H1 (cell line): ENCODE data around the gene DBX1. TPM values are rescaled to one million over a fixed set of nuclear protein-coding genes. Genes with fewer than 3 reads are reported as not detected.

ENCODE experiments used
- RFX5 ChIP-seq: IDR thresholded peaks from 2 replicates; pipeline ENCODE4 v1.6.1; 2011; ENCODE audit warnings: low read depth, low read length, improper control_type of control experiment, borderline replicate concordance
- polyA plus RNA-seq, 7 experiments: library from polyadenylated mRNA; depleted of rRNA in 3 of 7; stranded (reverse) in 5 of 7; unstranded in 2 of 7; fragments of >200 nt in 5 of 7; fragments of 200-250 nt in 2 of 7; gene quantifications; 1 replicate in 5 of 7; 2 replicates in 1 of 7; 4 replicates in 1 of 7; pipeline versions ENCODE4 v1.2.1 to v1.2.3, GENCODE V29; 2011 to 2013; ENCODE audit warnings: missing spikeins in 2 of 7, mixed read lengths in 2 of 7
- total RNA-seq: library from RNA; stranded (reverse); fragmentation: NEBNext Ultra II Directional; extraction: Animal tissue kit (Norgen Biotek cat#: 25700); gene quantifications from 2 replicates; pipeline ENCODE4 v1.2.1, GENCODE V29; 2021
- TF ChIP-seq, protein P1 (sequence below): fragments of 300-600 bp; sonication (generic); IDR thresholded peaks from 2 replicates; pipeline ENCODE4 v1.7.1; 2012; ENCODE audit warnings: low read length, moderate library complexity, mild to moderate bottlenecking, inconsistent platforms; ENCODE audit not compliant: insufficient replicate concordance

DBX1 gene
- total and polyA plus RNA-seq, 2 of the 8 experiments (the other 6 are each of a cell fraction or from before 2014, with no cell fraction given) = not detected

- TF ChIP-seq, protein P1, sequence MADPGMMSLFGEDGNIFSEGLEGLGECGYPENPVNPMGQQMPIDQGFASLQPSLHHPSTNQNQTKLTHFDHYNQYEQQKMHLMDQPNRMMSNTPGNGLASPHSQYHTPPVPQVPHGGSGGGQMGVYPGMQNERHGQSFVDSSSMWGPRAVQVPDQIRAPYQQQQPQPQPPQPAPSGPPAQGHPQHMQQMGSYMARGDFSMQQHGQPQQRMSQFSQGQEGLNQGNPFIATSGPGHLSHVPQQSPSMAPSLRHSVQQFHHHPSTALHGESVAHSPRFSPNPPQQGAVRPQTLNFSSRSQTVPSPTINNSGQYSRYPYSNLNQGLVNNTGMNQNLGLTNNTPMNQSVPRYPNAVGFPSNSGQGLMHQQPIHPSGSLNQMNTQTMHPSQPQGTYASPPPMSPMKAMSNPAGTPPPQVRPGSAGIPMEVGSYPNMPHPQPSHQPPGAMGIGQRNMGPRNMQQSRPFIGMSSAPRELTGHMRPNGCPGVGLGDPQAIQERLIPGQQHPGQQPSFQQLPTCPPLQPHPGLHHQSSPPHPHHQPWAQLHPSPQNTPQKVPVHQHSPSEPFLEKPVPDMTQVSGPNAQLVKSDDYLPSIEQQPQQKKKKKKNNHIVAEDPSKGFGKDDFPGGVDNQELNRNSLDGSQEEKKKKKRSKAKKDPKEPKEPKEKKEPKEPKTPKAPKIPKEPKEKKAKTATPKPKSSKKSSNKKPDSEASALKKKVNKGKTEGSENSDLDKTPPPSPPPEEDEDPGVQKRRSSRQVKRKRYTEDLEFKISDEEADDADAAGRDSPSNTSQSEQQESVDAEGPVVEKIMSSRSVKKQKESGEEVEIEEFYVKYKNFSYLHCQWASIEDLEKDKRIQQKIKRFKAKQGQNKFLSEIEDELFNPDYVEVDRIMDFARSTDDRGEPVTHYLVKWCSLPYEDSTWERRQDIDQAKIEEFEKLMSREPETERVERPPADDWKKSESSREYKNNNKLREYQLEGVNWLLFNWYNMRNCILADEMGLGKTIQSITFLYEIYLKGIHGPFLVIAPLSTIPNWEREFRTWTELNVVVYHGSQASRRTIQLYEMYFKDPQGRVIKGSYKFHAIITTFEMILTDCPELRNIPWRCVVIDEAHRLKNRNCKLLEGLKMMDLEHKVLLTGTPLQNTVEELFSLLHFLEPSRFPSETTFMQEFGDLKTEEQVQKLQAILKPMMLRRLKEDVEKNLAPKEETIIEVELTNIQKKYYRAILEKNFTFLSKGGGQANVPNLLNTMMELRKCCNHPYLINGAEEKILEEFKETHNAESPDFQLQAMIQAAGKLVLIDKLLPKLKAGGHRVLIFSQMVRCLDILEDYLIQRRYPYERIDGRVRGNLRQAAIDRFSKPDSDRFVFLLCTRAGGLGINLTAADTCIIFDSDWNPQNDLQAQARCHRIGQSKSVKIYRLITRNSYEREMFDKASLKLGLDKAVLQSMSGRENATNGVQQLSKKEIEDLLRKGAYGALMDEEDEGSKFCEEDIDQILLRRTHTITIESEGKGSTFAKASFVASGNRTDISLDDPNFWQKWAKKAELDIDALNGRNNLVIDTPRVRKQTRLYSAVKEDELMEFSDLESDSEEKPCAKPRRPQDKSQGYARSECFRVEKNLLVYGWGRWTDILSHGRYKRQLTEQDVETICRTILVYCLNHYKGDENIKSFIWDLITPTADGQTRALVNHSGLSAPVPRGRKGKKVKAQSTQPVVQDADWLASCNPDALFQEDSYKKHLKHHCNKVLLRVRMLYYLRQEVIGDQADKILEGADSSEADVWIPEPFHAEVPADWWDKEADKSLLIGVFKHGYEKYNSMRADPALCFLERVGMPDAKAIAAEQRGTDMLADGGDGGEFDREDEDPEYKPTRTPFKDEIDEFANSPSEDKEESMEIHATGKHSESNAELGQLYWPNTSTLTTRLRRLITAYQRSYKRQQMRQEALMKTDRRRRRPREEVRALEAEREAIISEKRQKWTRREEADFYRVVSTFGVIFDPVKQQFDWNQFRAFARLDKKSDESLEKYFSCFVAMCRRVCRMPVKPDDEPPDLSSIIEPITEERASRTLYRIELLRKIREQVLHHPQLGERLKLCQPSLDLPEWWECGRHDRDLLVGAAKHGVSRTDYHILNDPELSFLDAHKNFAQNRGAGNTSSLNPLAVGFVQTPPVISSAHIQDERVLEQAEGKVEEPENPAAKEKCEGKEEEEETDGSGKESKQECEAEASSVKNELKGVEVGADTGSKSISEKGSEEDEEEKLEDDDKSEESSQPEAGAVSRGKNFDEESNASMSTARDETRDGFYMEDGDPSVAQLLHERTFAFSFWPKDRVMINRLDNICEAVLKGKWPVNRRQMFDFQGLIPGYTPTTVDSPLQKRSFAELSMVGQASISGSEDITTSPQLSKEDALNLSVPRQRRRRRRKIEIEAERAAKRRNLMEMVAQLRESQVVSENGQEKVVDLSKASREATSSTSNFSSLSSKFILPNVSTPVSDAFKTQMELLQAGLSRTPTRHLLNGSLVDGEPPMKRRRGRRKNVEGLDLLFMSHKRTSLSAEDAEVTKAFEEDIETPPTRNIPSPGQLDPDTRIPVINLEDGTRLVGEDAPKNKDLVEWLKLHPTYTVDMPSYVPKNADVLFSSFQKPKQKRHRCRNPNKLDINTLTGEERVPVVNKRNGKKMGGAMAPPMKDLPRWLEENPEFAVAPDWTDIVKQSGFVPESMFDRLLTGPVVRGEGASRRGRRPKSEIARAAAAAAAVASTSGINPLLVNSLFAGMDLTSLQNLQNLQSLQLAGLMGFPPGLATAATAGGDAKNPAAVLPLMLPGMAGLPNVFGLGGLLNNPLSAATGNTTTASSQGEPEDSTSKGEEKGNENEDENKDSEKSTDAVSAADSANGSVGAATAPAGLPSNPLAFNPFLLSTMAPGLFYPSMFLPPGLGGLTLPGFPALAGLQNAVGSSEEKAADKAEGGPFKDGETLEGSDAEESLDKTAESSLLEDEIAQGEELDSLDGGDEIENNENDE = no peak
- no peak for TF ChIP-seq RFX5
- TF ChIP-seq, all 59 proteins: peak for 0
Observed at GRCh38 chr11:20109731-20110445, 50.4 kb downstream of the DBX1 start (continued).
